WTC11 (cell line): Measurements from ENCODE around the gene DLG1. TPM values are rescaled to one million over a fixed set of nuclear protein-coding genes. Genes with fewer than 3 reads are reported as not detected.
A peak's percentile ranks its signal among the peaks of the same experiment; 100 is the strongest.

Experiments
- ATAC-seq: fragments of 200-7000 bp; cut with Tn5 transposase; 2 replicates; pipeline ENCODE4 v1.10.0; 2021; ENCODE audit warnings: mild to moderate bottlenecking, moderate library complexity
- CTCF ChIA-PET: fragments of 300-600 bp; sonication (Branson Sonifier 250); formaldehyde crosslinking; loops from one replicate; lab custom pipeline; 2021; ENCODE audit warnings: antibody characterized with exemption; lab: Charles Lee
- POLR2A ChIA-PET: fragments of 350-600 bp; sonication (Branson Sonifier 250); formaldehyde crosslinking; loops from one replicate; lab custom pipeline; 2021; ENCODE audit warnings: antibody characterized with exemption; lab: Charles Lee
- DNase-seq: peaks from one replicate; pipeline ENCODE4 v3.0.0; 2021; ENCODE audit warnings: low spot score
- H3K27ac Mint-ChIP-seq: 2 replicates; pipeline ENCODE4 v1.8.0; 2021; ENCODE audit warnings: mixed read lengths
- H3K27me3 Mint-ChIP-seq: 2 replicates; pipeline ENCODE4 v1.8.0; 2021; ENCODE audit warnings: low read depth, mild to moderate bottlenecking, moderate library complexity, mixed read lengths
- H3K36me3 Mint-ChIP-seq: 2 replicates; pipeline ENCODE4 v1.8.0; 2021; ENCODE audit warnings: mixed read lengths
- H3K4me1 Mint-ChIP-seq: 2 replicates; pipeline ENCODE4 v1.8.0; 2022; ENCODE audit warnings: mixed read lengths
- H3K4me3 Mint-ChIP-seq: 2 replicates; pipeline ENCODE4 v1.8.0; 2021; ENCODE audit warnings: mild to moderate bottlenecking, moderate library complexity, mixed read lengths
- H3K9me3 Mint-ChIP-seq: 2 replicates; pipeline ENCODE4 v1.8.0; 2021; ENCODE audit warnings: mixed read lengths
- ATF2 ChIP-seq: sonication (generic); formaldehyde crosslinking; IDR thresholded peaks from 2 replicates; pipeline ENCODE4 v1.8.1; 2022; ENCODE audit warnings: low read depth, missing genetic modification reagents, borderline replicate concordance
- CBFB ChIP-seq: sonication (generic); formaldehyde crosslinking; IDR thresholded peaks from 2 replicates; pipeline ENCODE4 v1.8.1; 2022; ENCODE audit warnings: mild to moderate bottlenecking, low read depth, missing genetic modification reagents
- CDX4 ChIP-seq: fragments of 250-450 bp; sonication (Bioruptor Pico); IDR thresholded peaks from 2 replicates; pipeline ENCODE4 v1.9.0; 2021; ENCODE audit warnings: moderate library complexity, mild to moderate bottlenecking, inconsistent platforms, borderline replicate concordance
- CREB1 ChIP-seq: sonication (generic); formaldehyde crosslinking; IDR thresholded peaks from 2 replicates; pipeline ENCODE4 v1.8.0; 2023; ENCODE audit warnings: mild to moderate bottlenecking, missing genetic modification reagents
- E2F4 ChIP-seq: sonication (generic); formaldehyde crosslinking; IDR thresholded peaks from 2 replicates; pipeline ENCODE4 v1.8.1; 2022; ENCODE audit warnings: low read depth, mild to moderate bottlenecking, moderate library complexity, missing genetic modification reagents, borderline replicate concordance
- FOXP4 ChIP-seq: sonication (generic); formaldehyde crosslinking; IDR thresholded peaks from 2 replicates; pipeline ENCODE4 v1.8.0; 2022; ENCODE audit warnings: mild to moderate bottlenecking, missing genetic modification reagents
- JAZF1 ChIP-seq: fragments of 250-450 bp; sonication (Bioruptor Pico); IDR thresholded peaks from 2 replicates; pipeline ENCODE4 v1.9.0; 2021; ENCODE audit warnings: moderate library complexity, mild to moderate bottlenecking, inconsistent platforms
- MLX ChIP-seq: sonication (generic); formaldehyde crosslinking; IDR thresholded peaks from 2 replicates; pipeline ENCODE4 v1.8.1; 2023; ENCODE audit warnings: mild to moderate bottlenecking, missing genetic modification reagents, moderate library complexity
- MXD4 ChIP-seq: fragments of 250-450 bp; sonication (Bioruptor Pico); IDR thresholded peaks from 2 replicates; pipeline ENCODE4 v1.8.0; 2021; ENCODE audit warnings: mild to moderate bottlenecking, moderate library complexity, borderline replicate concordance
- NR2C2 ChIP-seq: sonication (generic); formaldehyde crosslinking; IDR thresholded peaks from 2 replicates; pipeline ENCODE4 v1.8.0; 2022; ENCODE audit warnings: mild to moderate bottlenecking, missing genetic modification reagents
- NR3C1 ChIP-seq: sonication (generic); formaldehyde crosslinking; conservative IDR thresholded peaks from 2 replicates; pipeline ENCODE4 v1.8.1; 2023; ENCODE audit warnings: low read depth, mild to moderate bottlenecking, missing genetic modification reagents
- TEAD4 ChIP-seq: sonication (generic); formaldehyde crosslinking; IDR thresholded peaks from 2 replicates; pipeline ENCODE4 v1.8.0; 2022; ENCODE audit warnings: mild to moderate bottlenecking, missing genetic modification reagents
- USF1 ChIP-seq: sonication (generic); formaldehyde crosslinking; IDR thresholded peaks from 2 replicates; pipeline ENCODE4 v1.8.0; 2022; ENCODE audit warnings: mild to moderate bottlenecking, missing genetic modification reagents
- ZBTB43 ChIP-seq: sonication (generic); formaldehyde crosslinking; IDR thresholded peaks from 2 replicates; pipeline ENCODE4 v1.8.1; 2023; ENCODE audit warnings: mild to moderate bottlenecking, missing genetic modification reagents
- ZNF138 ChIP-seq: sonication (generic); formaldehyde crosslinking; conservative IDR thresholded peaks from 2 replicates; pipeline ENCODE4 v1.8.1; 2022; ENCODE audit warnings: mild to moderate bottlenecking, moderate library complexity, missing genetic modification reagents
- ZNF396 ChIP-seq: fragments of 250-450 bp; sonication (Bioruptor Pico); IDR thresholded peaks from 2 replicates; pipeline ENCODE4 v1.8.0; 2021; ENCODE audit warnings: mild to moderate bottlenecking, moderate library complexity, borderline replicate concordance
- ZNF416 ChIP-seq: fragments of 250-450 bp; sonication (Bioruptor Pico); IDR thresholded peaks from 2 replicates; pipeline ENCODE4 v1.9.0; 2021; ENCODE audit warnings: mild to moderate bottlenecking, inconsistent platforms
- ZNF671 ChIP-seq: fragments of 250-450 bp; sonication (Bioruptor Pico); IDR thresholded peaks from 2 replicates; pipeline ENCODE4 v1.8.0; 2021; ENCODE audit warnings: mild to moderate bottlenecking
- total RNA-seq: library from RNA; stranded (reverse); gene quantifications from 3 replicates; pipeline ENCODE4 v1.2.3, GENCODE V29; 2021

Gene DLG1
- total RNA-seq, 1 experiment from 2014 or later = 81.1 TPM

GRCh38 chr3:197001106-197001971, 297.1 kb downstream of the DLG1 start:
- no peaks in the 10 kb centered on the region for H3K36me3 Mint-ChIP-seq
- no peaks in the 10 kb centered on the region for H3K9me3 Mint-ChIP-seq
- ChIA-PET POLR2A (interaction anchor here (1.5 kb wide), 1 partner anchor 28 kb away, joined by 4 read pairs; no protein-coding TSS in a partner anchor), CTCF (interaction anchor here (1.5 to 5.1 kb wide), 2 partner anchors 21 to 28 kb away, joined by 4 to 48 read pairs; partner anchors contain the start of gene MELTF)
- peak overlapping the region; percentile 76; the same call in 1 of the 2 replicates for H3K27ac Mint-ChIP-seq
- ATAC-seq (no peak), DNase-seq (no peak)
- H3K4me1 Mint-ChIP-seq = peaks cover 15% of the 10 kb centered on the region
- peaks cover 29% of the 10 kb centered on the region for H3K27me3 Mint-ChIP-seq
- no peak for TF ChIP-seq NR3C1 (CRISPR knock-in tag)
- no peak for TF ChIP-seq MLX
- no peak for TF ChIP-seq CREB1 (CRISPR knock-in tag)
- no peak for TF ChIP-seq CDX4 (CRISPR knock-in tag)
- no peak for TF ChIP-seq JAZF1
- TF ChIP-seq ATF2 (CRISPR knock-in tag) = no peak
- no peak for TF ChIP-seq ZNF138 (CRISPR knock-in tag)
- TF ChIP-seq CBFB (CRISPR knock-in tag) = no peak
- no peak for TF ChIP-seq ZNF416 (CRISPR knock-in tag)
- no peak for TF ChIP-seq USF1 (CRISPR knock-in tag)
- TF ChIP-seq ZNF671 (CRISPR knock-in tag) = no peak
- H3K4me3 Mint-ChIP-seq = peak overlapping the region; percentile 65

- DNase-seq = no peak
- no peak for ATAC-seq
- CTCF ChIA-PET = interaction anchor here (5.1 kb wide), 1 partner anchor 29 kb away, joined by 48 read pairs; the partner anchor contains the start of gene MELTF
- Mint-ChIP-seq H3K4me1 (peaks cover 15% of the 10 kb centered on the region), H3K4me3 (no peak overlapping the region), H3K9me3 (no peaks in the 10 kb centered on the region), H3K27ac (no peak overlapping the region), H3K36me3 (no peaks in the 10 kb centered on the region), H3K27me3 (peaks cover 25% of the 10 kb centered on the region)
- POLR2A ChIA-PET = no interaction called here
- TF ChIP-seq NR2C2 (no peak), TEAD4 (no peak), ZBTB43 (CRISPR knock-in tag) (no peak)
These were observed 298.2 kb downstream of the DLG1 start for GRCh38 chr3:197000211-197000610.

- ChIA-PET POLR2A (interaction anchor here (0.6 kb wide), 1 partner anchor 385 kb away, joined by 4 read pairs; no protein-coding TSS in a partner anchor), CTCF (no interaction called here)
- peaks cover 10% of the 10 kb centered on the region for H3K4me1 Mint-ChIP-seq
- H3K36me3 Mint-ChIP-seq = no peaks in the 10 kb centered on the region
- no peak overlapping the region for H3K27ac Mint-ChIP-seq
- no peak for DNase-seq
- no peak overlapping the region for H3K4me3 Mint-ChIP-seq
- H3K9me3 Mint-ChIP-seq = no peaks in the 10 kb centered on the region
- TF ChIP-seq ZNF396 (CRISPR knock-in tag) = no peak
- no peak for TF ChIP-seq FOXP4 (CRISPR knock-in tag)
- TF ChIP-seq E2F4 (CRISPR knock-in tag) = no peak
- no peak for TF ChIP-seq MXD4 (CRISPR knock-in tag)
- peaks cover 14% of the 10 kb centered on the region for H3K27me3 Mint-ChIP-seq
- ATAC-seq = no peak
These were observed 299.2 kb downstream of the DLG1 start for GRCh38 chr3:196998966-196999760.
